Measurements from ENCODE around the gene S100A2. TPM values are rescaled to one million over a fixed set of nuclear protein-coding genes. Genes with fewer than 3 reads are reported as not detected.
"Not testable (repeated sequence)": the region's sequence is repeated elsewhere in the genome, so short reads cannot be mapped to it uniquely, and the experiment has no call there.

S100A2 gene
- total RNA-seq, 2 experiments from 2014 or later, result 0.74 to 0.77 TPM

- Mint-ChIP-seq H3K27ac (peak overlapping the region; percentile 96), H3K36me3 (ENCODE audit: low read depth) (peaks cover 7% of the 10 kb centered on the region), H3K27me3 (ENCODE audit: low read depth) (no peaks in the 10 kb centered on the region), H3K9me3 (no peaks in the 10 kb centered on the region), H3K4me1 (ENCODE audit: low read depth) (peaks cover 56% of the 10 kb centered on the region), H3K4me3 (peak overlapping the region; percentile 51)
- intact Hi-C loops (cut with micrococcal nuclease), result loop anchor here (1.0 to 10.0 kb wide), 5 partner anchors 12 to 621 kb away; partner anchors contain the start of genes CREB3L4, NUP210L, S100A4 and SLC39A1
- CTCF ChIA-PET, result interaction anchor here (0.6 to 6.4 kb wide), 22 partner anchors 8 to 600 kb away, joined by 3 to 207 read pairs (median 8); partner anchors contain the start of genes CHTOP, S100A2, S100A4 and S100A5
- DNase-seq, result no peak
Measured at GRCh38 chr1:153533689-153534201, 31.9 kb downstream of the S100A2 start.

GRCh38 chr1:153532769-153533599 lies 32.7 kb downstream of the S100A2 start:
- intact Hi-C loops (cut with micrococcal nuclease), result loop anchor here (1.0 to 10.0 kb wide), 7 partner anchors 12 to 622 kb away; partner anchors contain the start of genes CREB3L4, NUP210L, S100A4 and SLC39A1
- peaks cover 7% of the 10 kb centered on the region for H3K36me3 Mint-ChIP-seq (ENCODE audit: low read depth)
- peak overlapping the region; percentile 51 for H3K4me3 Mint-ChIP-seq
- H3K4me1 Mint-ChIP-seq (ENCODE audit: low read depth), result peaks cover 54% of the 10 kb centered on the region
- DNase-seq, result peak; percentile 90
- H3K9me3 Mint-ChIP-seq, result no peaks in the 10 kb centered on the region
- peak overlapping the region; percentile 96 for H3K27ac Mint-ChIP-seq
- H3K27me3 Mint-ChIP-seq (ENCODE audit: low read depth), result no peaks in the 10 kb centered on the region
- CTCF ChIA-PET, result interaction anchor here (0.6 to 6.4 kb wide), 27 partner anchors 8 to 601 kb away, joined by 3 to 207 read pairs (median 5); partner anchors contain the start of genes CHTOP, S100A2, S100A4 and S100A5

DNA sequence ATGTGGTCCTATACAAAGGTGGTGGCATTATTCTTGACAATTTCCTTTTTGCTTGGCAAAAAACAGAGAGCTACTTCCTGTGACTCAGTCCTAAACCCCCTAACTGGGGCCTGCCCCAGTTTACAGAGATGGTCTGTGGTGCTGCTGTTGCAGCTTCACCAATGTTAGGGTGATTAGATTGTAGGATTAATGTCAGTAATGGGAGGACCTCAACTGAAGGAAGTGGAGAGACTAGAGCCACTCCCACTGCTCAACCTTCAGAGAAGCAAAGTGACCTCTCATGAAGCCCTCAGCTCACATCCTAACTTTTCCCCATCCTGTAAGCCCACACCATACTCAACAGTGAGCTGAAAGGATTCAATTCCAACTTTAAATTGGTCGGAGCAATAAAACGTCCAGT lies 33.5 kb downstream of the S100A2 start:
- Mint-ChIP-seq H3K9me3 (no peaks in the 10 kb centered on the region), H3K4me1 (ENCODE audit: low read depth) (peaks cover 54% of the 10 kb centered on the region), H3K27me3 (ENCODE audit: low read depth) (no peaks in the 10 kb centered on the region), H3K4me3 (peak overlapping the region; percentile 51), H3K27ac (peak overlapping the region; percentile 96), H3K36me3 (ENCODE audit: low read depth) (peaks cover 7% of the 10 kb centered on the region)
- CTCF ChIA-PET, result interaction anchor here (0.6 to 6.4 kb wide), 22 partner anchors 9 to 265 kb away, joined by 3 to 207 read pairs (median 5); partner anchors contain the start of genes CHTOP, ILF2, S100A2 and S100A4
- DNase-seq, result peak; percentile 78
- intact Hi-C loops (cut with micrococcal nuclease), result loop anchor here (1.0 to 10.0 kb wide), 4 partner anchors 21 to 623 kb away; partner anchors contain the start of genes CREB3L4, NUP210L and SLC39A1

DNA sequence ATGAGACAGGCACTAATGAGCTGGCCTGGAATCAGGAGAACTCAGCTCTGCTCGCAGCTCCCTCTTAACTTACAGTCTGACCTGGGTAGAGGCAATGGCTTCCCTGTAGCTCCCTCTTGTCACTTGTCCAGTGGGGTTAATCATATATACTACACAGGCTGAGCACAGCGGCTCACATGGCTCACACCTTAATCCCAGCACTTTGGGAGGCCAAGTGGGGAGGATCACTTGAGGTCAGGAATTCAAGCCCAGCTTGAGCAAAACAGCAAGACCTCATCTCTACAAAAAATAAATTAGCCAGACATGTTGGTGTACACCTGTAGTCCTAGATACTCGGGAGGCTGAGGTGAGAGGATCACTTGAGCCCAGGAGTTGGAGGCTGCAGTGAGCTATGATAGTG lies 34.0 kb downstream of the S100A2 start:
- no peak for DNase-seq
- Mint-ChIP-seq H3K36me3 (ENCODE audit: low read depth) (peaks cover 7% of the 10 kb centered on the region), H3K27ac (peak overlapping the region; percentile 96), H3K4me3 (no peak overlapping the region), H3K27me3 (ENCODE audit: low read depth) (no peaks in the 10 kb centered on the region), H3K4me1 (ENCODE audit: low read depth) (peaks cover 51% of the 10 kb centered on the region), H3K9me3 (no peaks in the 10 kb centered on the region)
- intact Hi-C loops (cut with micrococcal nuclease), result loop anchor here (1.0 to 10.0 kb wide), 4 partner anchors 20 to 623 kb away; partner anchors contain the start of genes CREB3L4, NUP210L and SLC39A1
- CTCF ChIA-PET, result interaction anchor here (0.8 to 6.4 kb wide), 15 partner anchors 9 to 265 kb away, joined by 3 to 207 read pairs (median 9); partner anchors contain the start of genes CHTOP, ILF2, S100A2 and S100A4

DNA sequence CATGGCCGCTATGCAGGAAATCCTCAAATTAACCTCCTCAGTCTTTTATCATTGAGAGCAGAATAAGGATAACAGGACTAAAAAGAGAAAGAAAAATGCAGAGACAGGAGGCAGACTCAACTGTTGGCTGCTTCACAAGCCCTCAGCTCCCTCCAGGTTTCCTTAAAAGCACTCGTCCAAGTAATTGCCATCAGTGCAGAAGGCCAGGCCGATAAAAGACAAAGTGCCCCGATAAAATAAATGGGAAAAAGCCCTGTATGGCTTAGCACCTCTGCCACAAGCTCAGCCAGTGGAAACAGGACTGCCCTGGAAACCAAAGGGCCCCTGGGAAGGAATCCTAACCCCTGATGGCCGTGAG lies 38.0 kb downstream of the S100A2 start:
- Mint-ChIP-seq H3K4me1 (ENCODE audit: low read depth) (peaks cover 20% of the 10 kb centered on the region), H3K36me3 (ENCODE audit: low read depth) (no peaks in the 10 kb centered on the region), H3K27me3 (ENCODE audit: low read depth) (no peaks in the 10 kb centered on the region), H3K9me3 (no peaks in the 10 kb centered on the region), H3K27ac (no peak overlapping the region), H3K4me3 (no peak overlapping the region)
- CTCF ChIA-PET, result interaction anchor here (0.9 to 1.5 kb wide), 3 partner anchors 16 to 41 kb away, joined by 3 to 5 read pairs (median 4); no protein-coding TSS in a partner anchor
- DNase-seq, result no peak
- intact Hi-C loops (cut with micrococcal nuclease), result no loop called here

GRCh38 chr1:153527023-153527682 lies 38.5 kb downstream of the S100A2 start:
- H3K27ac Mint-ChIP-seq, result no peak overlapping the region

GRCh38 chr1:153526132-153526543 lies 39.5 kb downstream of the S100A2 start:
- H3K27ac Mint-ChIP-seq, result no peak overlapping the region
- H3K9me3 Mint-ChIP-seq, result no peaks in the 10 kb centered on the region
- DNase-seq, result no peak
- CTCF ChIA-PET, result interaction anchor here (0.9 to 1.5 kb wide), 3 partner anchors 9 to 46 kb away, joined by 3 to 8 read pairs (median 4); partner anchors contain the start of gene S100A6
- intact Hi-C loops (cut with micrococcal nuclease), result no loop called here
- no peaks in the 10 kb centered on the region for H3K27me3 Mint-ChIP-seq (ENCODE audit: low read depth)
- no peak overlapping the region for H3K4me3 Mint-ChIP-seq
- no peaks in the 10 kb centered on the region for H3K36me3 Mint-ChIP-seq (ENCODE audit: low read depth)
- H3K4me1 Mint-ChIP-seq (ENCODE audit: low read depth), result peaks cover 9% of the 10 kb centered on the region

More at GRCh38 chr1:153527023-153527682, 38.5 kb downstream of the S100A2 start:
- CTCF ChIA-PET, result interaction anchor here (0.9 to 1.0 kb wide), 2 partner anchors 16 to 41 kb away, joined by 4 to 5 read pairs; no protein-coding TSS in a partner anchor
- no peak for DNase-seq
- Mint-ChIP-seq H3K36me3 (ENCODE audit: low read depth) (no peaks in the 10 kb centered on the region), H3K9me3 (no peaks in the 10 kb centered on the region), H3K4me1 (ENCODE audit: low read depth) (peaks cover 18% of the 10 kb centered on the region), H3K27me3 (ENCODE audit: low read depth) (no peaks in the 10 kb centered on the region), H3K4me3 (no peak overlapping the region)
- intact Hi-C loops (cut with micrococcal nuclease), result no loop called here

DNA sequence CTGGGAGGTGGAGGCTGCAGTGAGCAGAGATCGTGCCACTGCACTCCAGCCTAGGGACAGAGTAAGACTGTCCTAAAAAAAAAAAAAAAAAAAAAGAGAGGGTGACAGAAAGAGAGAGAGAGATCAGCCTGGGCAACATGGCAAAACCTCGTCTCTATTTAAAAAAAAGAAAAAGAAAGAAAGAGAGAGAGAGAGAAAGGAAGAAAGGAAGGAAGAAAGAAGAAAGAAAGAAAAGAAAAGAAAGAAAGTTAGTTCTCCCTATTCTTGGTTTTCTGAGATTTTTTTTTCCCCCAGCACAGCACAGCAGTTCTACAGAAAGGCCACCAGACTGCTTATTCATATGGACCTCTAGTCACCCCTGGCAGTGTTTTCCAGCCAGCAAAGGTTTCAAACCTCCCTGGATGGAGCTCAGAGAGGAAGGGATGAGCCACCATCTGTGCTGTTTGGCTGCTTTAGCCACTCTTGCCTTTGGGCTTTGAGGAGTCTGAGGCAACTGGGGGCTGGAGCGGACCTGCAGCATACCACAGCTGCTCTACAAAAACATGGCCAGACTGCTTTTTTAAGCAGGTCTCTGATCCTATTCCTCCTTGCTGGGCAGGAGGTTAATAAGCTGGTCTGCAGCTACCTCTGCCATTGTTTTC lies 40.4 kb downstream of the S100A2 start:
- peaks cover 2% of the 10 kb centered on the region for H3K4me1 Mint-ChIP-seq (ENCODE audit: low read depth)
- intact Hi-C loops (cut with micrococcal nuclease), result no loop called here
- H3K36me3 Mint-ChIP-seq (ENCODE audit: low read depth), result no peaks in the 10 kb centered on the region
- no peaks in the 10 kb centered on the region for H3K9me3 Mint-ChIP-seq
- no peak for DNase-seq
- H3K27ac Mint-ChIP-seq, result no peak overlapping the region
- no peak overlapping the region for H3K4me3 Mint-ChIP-seq
- CTCF ChIA-PET, result interaction anchor here (0.7 to 5.1 kb wide), 8 partner anchors 7 to 47 kb away, joined by 3 to 30 read pairs (median 4); partner anchors contain the start of gene S100A6
- H3K27me3 Mint-ChIP-seq (ENCODE audit: low read depth), result no peaks in the 10 kb centered on the region

GRCh38 chr1:153522353-153523048 lies 43.1 kb downstream of the S100A2 start:
- H3K9me3 Mint-ChIP-seq; H3K36me3 Mint-ChIP-seq (ENCODE audit: low read depth); H3K4me1 Mint-ChIP-seq (ENCODE audit: low read depth); H3K4me3 Mint-ChIP-seq; DNase-seq; H3K27me3 Mint-ChIP-seq (ENCODE audit: low read depth); intact Hi-C loops (cut with micrococcal nuclease): not testable (repeated sequence)
- CTCF ChIA-PET, result interaction anchor here (1.4 to 5.1 kb wide), 2 partner anchors 10 to 11 kb away, joined by 5 to 30 read pairs; no protein-coding TSS in a partner anchor
- H3K27ac Mint-ChIP-seq, result peak overlapping the region; percentile 32

- not testable (repeated sequence) for DNase-seq; H3K36me3 Mint-ChIP-seq (ENCODE audit: low read depth); H3K9me3 Mint-ChIP-seq
Measured at GRCh38 chr1:153521808-153522207, 43.8 kb downstream of the S100A2 start.

More at GRCh38 chr1:153521808-153522207, 43.8 kb downstream of the S100A2 start:
- CTCF ChIA-PET, result interaction anchor here (1.4 to 5.1 kb wide), 3 partner anchors 10 to 46 kb away, joined by 5 to 30 read pairs (median 10); no protein-coding TSS in a partner anchor
- H3K4me3 Mint-ChIP-seq; intact Hi-C loops (cut with micrococcal nuclease); H3K27me3 Mint-ChIP-seq (ENCODE audit: low read depth); H3K4me1 Mint-ChIP-seq (ENCODE audit: low read depth); H3K27ac Mint-ChIP-seq: not testable (repeated sequence)
